K562 (cell line): ENCODE results near the gene CDT1. TPM values are rescaled to one million over a fixed set of nuclear protein-coding genes. Genes with fewer than 3 reads are reported as not detected.

ENCODE experiments used
- ATAC-seq: fragments of 200-7000 bp; cut with Tn5 transposase; 3 replicates; pipeline ENCODE4 v1.9.1; 2020; ENCODE audit warnings: moderate library complexity
- BruUV-seq: library from RNA; stranded (reverse); fragments of 400-500 nt; replicated peaks from 2 replicates; lab custom pipeline; 2021; lab: Mats Ljungman, UMichigan
- CTCF ChIA-PET: fragments of 300-600 bp; formaldehyde crosslinking; extraction: SDS; loops from one replicate; lab custom pipeline; 2021; ENCODE audit warnings: low intra/inter-chr PET ratio; lab: Yijun Ruan, JAX
- POLR2A ChIA-PET: fragments of 300-600, 350-650 bp; sonication (Branson Sonifier 250); formaldehyde crosslinking; extraction: SDS; loops from one replicate; lab custom pipeline; 2021; ENCODE audit warnings: antibody characterized with exemption, inconsistent platforms; lab: Yijun Ruan, JAX
- DNase-seq, 4 experiments: peaks; one replicate each; pipeline versions ENCODE4 v3.0.0 to v3.0.0-alpha.2; 2011 to 2018; ENCODE audit warnings: low spot score in 3 of 4, mixed read lengths in 3 of 4; ENCODE audit errors: extremely low read depth in 1 of 4
- FAIRE-seq: peaks from 2 replicates; lab custom pipeline; 2011; peaks lifted over from hg19 to GRCh38; lab: Jason Lieb, UNC
- H2AFZ ChIP-seq: 2 replicates; pipeline ENCODE4 v1.6.0; 2011; ENCODE audit warnings: low read depth, low read length, control low read depth, inconsistent platforms
- H3K27ac ChIP-seq: fragments of 200-600 bp; 3 replicates; pipeline ENCODE4 v1.8.0; 2011; ENCODE audit warnings: low read depth, mild to moderate bottlenecking, control low read depth, inconsistent platforms, low read length, moderate library complexity, mixed read lengths; ENCODE audit errors: extremely low read depth
- H3K27me3 ChIP-seq, 2 experiments: fragments of 300-600 bp in 1 of 2; 2 replicates in 1 of 2; 3 replicates in 1 of 2; pipeline versions ENCODE4 v1.6.0 to v1.8.0; 2011; ENCODE audit warnings: inconsistent platforms in 2 of 2, low read length in 2 of 2, mild to moderate bottlenecking in 1 of 2, mixed read lengths in 1 of 2, moderate library complexity in 1 of 2; ENCODE audit not compliant: control insufficient read depth in 2 of 2, insufficient read depth in 2 of 2
- H3K36me3 ChIP-seq: fragments of 300-600 bp; 3 replicates; pipeline ENCODE4 v1.8.0; 2011; ENCODE audit warnings: mild to moderate bottlenecking, low read length, inconsistent platforms; ENCODE audit not compliant: control insufficient read depth, insufficient read depth
- H3K4me1 ChIP-seq, 2 experiments: fragments of 200-600 bp in 1 of 2; replicated peaks in 1 of 2; 2 replicates in 1 of 2; 3 replicates in 1 of 2; pipeline versions ENCODE4 v1.5.1 to v1.8.0; 2011; ENCODE audit warnings: inconsistent platforms in 2 of 2, low read length in 2 of 2, mild to moderate bottlenecking in 1 of 2, mixed read lengths in 1 of 2, moderate library complexity in 1 of 2; ENCODE audit not compliant: control insufficient read depth in 2 of 2, insufficient read depth in 2 of 2
- H3K4me2 ChIP-seq: 2 replicates; pipeline ENCODE4 v1.6.1; 2011; ENCODE audit warnings: low read length, control low read depth, inconsistent platforms, mixed read lengths; ENCODE audit not compliant: insufficient read depth
- H3K4me3 ChIP-seq: fragments of 200-600 bp; sonication (generic), shearing (Covaris generic); 2 replicates; pipeline ENCODE4 v1.5.1; 2016; ENCODE audit warnings: control low read depth, inconsistent platforms
- H3K79me2 ChIP-seq: fragments of 200-600 bp; 3 replicates; pipeline ENCODE4 v1.8.0; 2011; ENCODE audit warnings: low read length, inconsistent platforms; ENCODE audit not compliant: control insufficient read depth, insufficient read depth
- H3K9ac ChIP-seq, 2 experiments: 2 replicates each; pipeline versions ENCODE4 v1.6.0 to v1.6.1; 2011; ENCODE audit warnings: low read depth in 2 of 2, low read length in 2 of 2, control low read depth in 1 of 2, inconsistent platforms in 1 of 2, mild to moderate bottlenecking in 1 of 2, mixed read lengths in 1 of 2; ENCODE audit not compliant: insufficient read depth in 1 of 2
- H3K9me1 ChIP-seq: one replicate; pipeline ENCODE4 v1.6.0; 2011; ENCODE audit warnings: inconsistent platforms, mild to moderate bottlenecking, low read length, moderate library complexity; ENCODE audit not compliant: control insufficient read depth, insufficient read depth
- H3K9me3 ChIP-seq: replicated peaks from 2 replicates; pipeline ENCODE4 v1.5.1; 2011; ENCODE audit warnings: low read depth, low read length, inconsistent platforms; ENCODE audit not compliant: control insufficient read depth, insufficient read depth
- H4K20me1 ChIP-seq: replicated peaks from 2 replicates; pipeline ENCODE4 v1.6.1; 2011; ENCODE audit warnings: low read length, inconsistent platforms, mixed read lengths; ENCODE audit not compliant: control insufficient read depth, insufficient read depth
- CBFA2T2 ChIP-seq: fragments of 450-650 bp; conservative IDR thresholded peaks from 2 replicates; pipeline ENCODE4 v1.6.1; 2017; ENCODE audit warnings: mild to moderate bottlenecking
- CREB1 ChIP-seq, 2 experiments: sonication (generic) in 1 of 2; formaldehyde crosslinking in 1 of 2; IDR thresholded peaks; 2 replicates each; pipeline versions ENCODE4 v1.6.1 to v1.8.0; 2012 to 2022; ENCODE audit warnings: inconsistent platforms in 1 of 2, mild to moderate bottlenecking in 1 of 2, missing genetic modification reagents in 1 of 2, moderate library complexity in 1 of 2
- ELK1 ChIP-seq: sonication (generic); formaldehyde crosslinking; IDR thresholded peaks from 2 replicates; pipeline ENCODE4 v1.8.1; 2022; ENCODE audit warnings: missing genetic modification reagents
- EP400 ChIP-seq: fragments of 450-650 bp; IDR thresholded peaks from 2 replicates; pipeline ENCODE4 v1.6.1; 2017; ENCODE audit warnings: antibody characterized with exemption, mild to moderate bottlenecking, moderate library complexity
- FOXK1 ChIP-seq: sonication (generic); formaldehyde crosslinking; IDR thresholded peaks from 2 replicates; pipeline ENCODE4 v1.8.0; 2022; ENCODE audit warnings: missing genetic modification reagents, mild to moderate bottlenecking, borderline replicate concordance
- HDAC2 ChIP-seq: fragments of 450-650 bp; IDR thresholded peaks from 2 replicates; pipeline ENCODE4 v1.6.1; 2016; ENCODE audit warnings: mild to moderate bottlenecking
- HDGF ChIP-seq: fragments of 450-650 bp; IDR thresholded peaks from 2 replicates; pipeline ENCODE4 v1.6.1; 2016
- MCM3 ChIP-seq: fragments of 450-650 bp; IDR thresholded peaks from 2 replicates; pipeline ENCODE4 v1.6.1; 2016
- MEIS2 ChIP-seq: fragments of 450-650 bp; IDR thresholded peaks from 2 replicates; pipeline ENCODE4 v1.6.1; 2014; ENCODE audit warnings: mild to moderate bottlenecking; ENCODE audit not compliant: partially characterized antibody
- NRF1 ChIP-seq, 2 experiments: fragments of 450-650 bp; IDR thresholded peaks in 1 of 2; conservative IDR thresholded peaks in 1 of 2; 2 replicates each; pipeline ENCODE4 v1.6.1; 2014; ENCODE audit warnings: mild to moderate bottlenecking in 2 of 2
- TARDBP ChIP-seq: fragments of 450-650 bp; IDR thresholded peaks from 2 replicates; pipeline ENCODE4 v1.6.1; 2016
- ZBTB34 ChIP-seq: fragments of 250-450 bp; sonication (Bioruptor Pico); IDR thresholded peaks from 2 replicates; pipeline ENCODE4 v1.8.0; 2021; ENCODE audit warnings: mild to moderate bottlenecking, moderate library complexity
- ZNF655 ChIP-seq: fragments of 250-450 bp; sonication (Bioruptor Pico); IDR thresholded peaks from 2 replicates; pipeline ENCODE4 v1.5.0; 2021
- ZSCAN32 ChIP-seq: fragments of 450-650 bp; formaldehyde crosslinking; IDR thresholded peaks from 2 replicates; pipeline ENCODE4 v1.4.0; 2020; ENCODE audit warnings: mild to moderate bottlenecking, moderate library complexity
- WGBS: fragments of 100-300 bp; shearing (Covaris generic); methylation state at CpG from one replicate; pipeline ENCODE4 v1.1.6; 2016; ENCODE audit warnings: low coverage, mixed read lengths; ENCODE audit not compliant: insufficient coverage; ENCODE audit errors: missing lambda C conversion rate; 5-methylcytosine and 5-hydroxymethylcytosine counted together
- in situ Hi-C: fragments of 300-500 bp; cut with MboI; formaldehyde crosslinking; loops from 4 replicates; pipeline ENCODE4 v1.15.0; 2018; ENCODE audit warnings: inconsistent platforms, mixed read lengths
- intact Hi-C: fragments of 100-400 bp; cut with micrococcal nuclease; formaldehyde crosslinking; loops from 2 replicates; pipeline ENCODE4 v1.14.2; 2022
- polyA plus RNA-seq, 8 experiments: library from polyadenylated mRNA; depleted of rRNA in 4 of 8; stranded (reverse) in 5 of 8; unstranded in 3 of 8; fragments of >200 nt; fragmentation: Nextera tagmentation in 2 of 8; fragmentation: Illumina TruSeq in 1 of 8; extraction: Ambion mirVana in 2 of 8; extraction: Trizol in 1 of 8; gene quantifications; 2 replicates each; pipeline versions ENCODE4 v1.2.1 to v1.2.3, GENCODE V29; 2011 to 2014; ENCODE audit warnings: inconsistent platforms in 1 of 8, missing spikeins in 1 of 8
- total RNA-seq, 7 experiments: library from RNA; depleted of rRNA in 6 of 7; stranded (reverse); fragments of >200 nt in 6 of 7; fragmentation: Illumina TruSeq in 2 of 7; extraction: Trizol in 2 of 7; gene quantifications; 2 replicates each; pipeline versions ENCODE4 v1.2.1 to v1.2.3, GENCODE V29; 2011 to 2021; ENCODE audit warnings: low replicate concordance in 1 of 7

The CDT1 gene
- total and polyA plus RNA-seq, 9 of the 15 experiments (the other 6 are each of a cell fraction or from before 2014, with no cell fraction given), result 0.92 to 178 (median 14.2) TPM

DNA sequence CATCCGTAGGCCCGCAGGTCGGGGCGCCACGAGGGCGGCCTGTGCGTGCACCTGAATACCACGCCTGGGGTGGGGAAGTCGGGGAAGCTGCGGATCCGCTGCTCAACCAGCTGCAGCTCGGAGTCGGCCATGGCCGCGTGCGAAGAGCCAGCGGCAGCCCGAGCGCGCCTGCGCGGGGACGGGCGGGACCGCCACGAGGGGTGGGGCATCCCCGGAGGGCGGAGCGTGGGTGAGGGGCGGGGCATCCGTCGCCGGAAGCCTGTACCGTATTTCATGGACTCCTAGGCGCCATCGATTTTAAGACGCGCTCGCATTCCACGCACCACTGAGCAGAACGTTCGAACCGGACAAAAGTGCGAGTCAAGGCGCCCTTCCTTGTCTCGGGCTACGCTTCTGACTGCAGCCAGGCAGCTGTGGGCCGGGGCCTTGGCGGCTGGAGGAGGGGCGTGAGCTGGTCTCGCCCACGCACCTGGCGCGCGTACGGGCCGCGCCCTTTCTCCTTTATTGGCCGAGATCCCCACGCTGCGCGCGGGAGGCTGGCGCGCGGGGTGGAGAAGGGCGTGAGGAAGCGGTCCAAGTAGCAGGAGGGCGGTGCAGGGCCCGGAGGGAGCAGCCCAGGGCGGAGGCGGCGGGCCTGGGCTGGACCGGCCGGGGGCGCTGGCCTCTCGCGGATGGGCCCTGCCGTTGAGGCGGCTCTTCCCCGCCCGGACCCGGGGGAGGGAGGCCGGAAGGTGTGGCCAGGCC lies 8.4 kb downstream of the CDT1 start, which contains the start of gene APRT:
TSS of gene APRT (minus strand) at position 160 of the 744 bp plus-strand sequence. CDS start at position 131, 29 bp downstream.
- peak; percentile 84 for ATAC-seq
- no peaks in the 10 kb centered on the region for H3K9me1 ChIP-seq
- peak within 1 kb of the TSS; percentile 64 for H3K4me3 ChIP-seq
- H3K9me3 ChIP-seq, result no peaks in the 10 kb centered on the region
- H2AFZ ChIP-seq, result peak within 1 kb of the TSS; percentile 98
- FAIRE-seq, result peak; percentile 85
- peaks cover 30% of the 10 kb centered on the region; the same call in 1 of the 2 replicates for H4K20me1 ChIP-seq
- peaks cover 41% of the 10 kb centered on the region; the same call in 2 of the 3 replicates for H3K36me3 ChIP-seq
- peak within 1 kb of the TSS; percentile 86 to 99 for H3K9ac ChIP-seq
- peak within 1 kb of the TSS; percentile 96 for H3K4me2 ChIP-seq
- peaks cover 39% of the 10 kb centered on the region for H3K79me2 ChIP-seq
- in situ Hi-C loops, result loop anchor here (5.0 to 10.0 kb wide), 2 partner anchors 355 to 403 kb away; partner anchors contain the start of gene ZNF778
- H3K4me1 ChIP-seq, result peaks cover 14 to 82% of the 10 kb centered on the region in 2 experiments
- peak; percentile 92 to 98 (median 95) for DNase-seq
- 0% methylated on average over 44 of the region's 84 CpGs for WGBS
- intact Hi-C loops, result loop anchor here (2.0 to 10.0 kb wide), 6 partner anchors 45 to 695 kb away; partner anchors contain the start of genes CBFA2T3, CDH15, GALNS and SPG7
- POLR2A ChIA-PET, result interaction anchor here (0.6 to 6.1 kb wide), 9 partner anchors 12 to 663 kb away, joined by 3 to 50 read pairs (median 5); partner anchors contain the start of gene PIEZO1
- CTCF ChIA-PET, result interaction anchor here (0.6 to 1.9 kb wide), 9 partner anchors 46 to 810 kb away, joined by 3 to 16 read pairs (median 4); partner anchors contain the start of genes CBFA2T3 and CDH15
- BruUV-seq, result no TSS peak
- no peaks in the 10 kb centered on the region for H3K27me3 ChIP-seq
- H3K27ac ChIP-seq, result peak within 1 kb of the TSS; percentile 94
- TF ChIP-seq ZNF655 (CRISPR knock-in tag), result no peak
- no peak for TF ChIP-seq HDGF
- peak; percentile 35 for TF ChIP-seq MEIS2
- peak; percentile 61; the same call in 1 of the 2 replicates for TF ChIP-seq FOXK1 (CRISPR knock-in tag)
- no peak for TF ChIP-seq ZBTB34 (CRISPR knock-in tag)
- TF ChIP-seq HDAC2, result peak; percentile 55; the same call in 1 of the 2 replicates
- TF ChIP-seq EP400, result peak; percentile 89
- peak; percentile 66; the same call in 1 of the 2 replicates for TF ChIP-seq ZSCAN32 (CRISPR knock-in tag)
- TF ChIP-seq CREB1 (IDR thresholded peaks at IDR 0.05), result peak; percentile 48; the same call in 1 of the 2 replicates
- TF ChIP-seq CREB1 (CRISPR knock-in tag; IDR thresholded peaks at IDR 0.05), result peak; percentile 67; the same call in 1 of the 2 replicates
- TF ChIP-seq ELK1, result no peak
- no peak for TF ChIP-seq MCM3
- TF ChIP-seq TARDBP, result peak; percentile 98
- 0 out of 2 replicates have a peak, but pooled peaks have one; percentile 2 for TF ChIP-seq CBFA2T2
- peak; percentile 92 to 93 for TF ChIP-seq NRF1 (conservative IDR thresholded peaks at IDR 0.05 in 1 of 2, IDR thresholded peaks at IDR 0.05 in 1 of 2)
